GM18511 (cell line): Measurements from ENCODE around the gene RNU2-1.
"Not testable (repeated sequence)": the region's sequence is repeated elsewhere in the genome, so short reads cannot be mapped to it uniquely, and the experiment has no call there.

Source experiments
- ATAC-seq: cut with Tn5 transposase; IDR thresholded peaks from one replicate; pipeline ENCODE4 v1.9.1; 2021; ENCODE audit warnings: mild to moderate bottlenecking, moderate library complexity; ENCODE audit not compliant: unreplicated experiment

The RNU2-1 gene

DNA sequence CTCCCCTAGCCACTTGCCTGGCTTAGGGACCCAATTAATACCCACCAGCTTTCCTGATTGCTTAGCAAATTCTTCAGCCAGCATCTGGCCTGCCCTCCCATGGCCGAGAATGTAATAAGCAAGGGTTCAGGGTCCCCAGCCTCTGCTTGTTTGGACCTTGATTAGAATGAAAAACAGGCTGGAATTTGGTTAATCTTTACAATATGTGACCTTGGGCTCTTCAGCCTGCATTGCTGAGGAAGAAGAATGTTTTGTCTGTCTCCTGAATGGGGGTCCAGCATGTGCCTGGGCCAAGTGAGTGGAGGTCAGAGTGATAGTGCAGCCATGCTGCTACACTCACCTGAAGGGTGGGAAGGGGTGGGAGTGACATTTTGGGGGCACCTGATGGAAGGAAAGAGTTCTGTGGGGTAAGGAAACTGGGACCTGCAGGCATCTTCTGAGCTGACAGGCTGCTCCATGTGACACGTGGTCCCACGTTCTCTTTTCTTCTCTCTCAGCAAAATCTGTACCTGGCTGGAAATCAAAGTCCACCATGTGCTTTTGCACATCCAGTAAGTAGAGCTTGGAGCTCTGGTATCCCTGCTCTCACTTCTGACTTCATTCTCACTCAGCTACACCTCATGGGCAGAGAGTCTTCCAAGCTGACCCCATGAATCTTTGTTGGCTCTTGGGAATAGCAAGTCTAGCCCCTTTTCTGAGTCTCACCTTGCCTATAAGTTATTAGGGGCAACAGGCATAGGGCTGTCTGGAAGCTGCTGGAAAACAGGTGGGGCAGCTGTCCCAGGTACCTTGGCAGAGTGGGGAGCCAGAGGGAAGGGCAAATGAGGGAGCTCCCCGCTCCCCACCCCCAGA is 16.8 kb downstream of the RNU2-1 start:
- no peak for ATAC-seq

DNA sequence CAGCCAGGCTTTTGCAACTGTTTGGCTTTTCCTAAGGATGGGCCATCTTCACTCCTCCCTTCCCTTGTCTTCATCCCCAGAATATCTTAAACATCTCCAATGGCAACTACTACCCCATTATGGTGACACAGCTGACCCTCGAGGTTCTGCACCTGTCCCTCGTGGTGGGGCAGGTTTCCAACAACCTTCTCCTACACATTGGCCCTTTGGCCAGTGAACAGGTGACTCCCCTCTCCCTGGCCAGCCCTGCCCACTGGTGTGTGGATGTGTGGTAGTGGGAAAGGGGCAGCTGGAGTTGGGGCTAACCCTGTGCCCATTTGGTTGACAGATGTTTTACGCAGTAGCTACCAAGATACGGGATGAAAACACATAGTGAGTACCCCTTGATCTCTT is 17.4 kb downstream of the RNU2-1 start:
- ATAC-seq, result no peak

DNA sequence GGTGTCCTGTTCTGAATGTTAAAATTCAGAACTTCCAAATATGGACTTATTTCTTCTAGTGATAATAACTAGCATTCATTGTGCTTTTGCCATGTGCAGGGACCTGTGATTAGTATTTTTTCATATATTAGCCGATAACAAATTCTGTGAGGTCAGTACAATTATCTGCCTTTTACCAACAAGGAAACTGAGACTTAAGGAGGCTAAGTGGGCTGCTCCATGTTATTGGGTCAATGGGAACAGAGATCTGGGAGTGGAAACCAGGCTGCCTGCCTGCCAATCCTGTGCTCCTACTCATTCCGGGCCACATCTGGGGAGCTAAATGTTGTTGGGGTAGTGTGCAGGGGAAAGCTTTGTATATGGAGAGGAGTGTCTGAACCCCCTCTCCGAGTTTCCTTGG is 18.4 kb downstream of the RNU2-1 start:
- no peak for ATAC-seq

DNA sequence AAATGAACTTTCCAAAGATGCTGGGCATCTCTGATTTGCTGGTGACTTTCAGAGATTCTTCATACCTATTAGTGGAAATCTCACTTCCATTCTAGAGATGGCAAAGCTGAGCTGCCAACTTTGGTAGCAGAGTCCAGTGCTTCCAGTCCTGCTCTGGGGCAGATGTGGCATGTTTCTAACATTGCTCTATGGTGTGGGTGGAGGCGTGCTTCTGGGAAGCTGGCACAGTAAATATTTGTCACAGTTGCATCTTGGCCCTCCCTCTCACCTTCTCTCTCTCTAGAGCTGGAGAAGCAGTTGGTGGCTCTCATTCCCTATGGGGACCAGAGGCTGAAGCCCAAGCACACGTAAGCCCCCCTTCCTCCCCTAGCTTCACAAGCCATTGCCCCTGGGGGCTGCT is 20.2 kb downstream of the RNU2-1 start:
- ATAC-seq, result no peak

DNA sequence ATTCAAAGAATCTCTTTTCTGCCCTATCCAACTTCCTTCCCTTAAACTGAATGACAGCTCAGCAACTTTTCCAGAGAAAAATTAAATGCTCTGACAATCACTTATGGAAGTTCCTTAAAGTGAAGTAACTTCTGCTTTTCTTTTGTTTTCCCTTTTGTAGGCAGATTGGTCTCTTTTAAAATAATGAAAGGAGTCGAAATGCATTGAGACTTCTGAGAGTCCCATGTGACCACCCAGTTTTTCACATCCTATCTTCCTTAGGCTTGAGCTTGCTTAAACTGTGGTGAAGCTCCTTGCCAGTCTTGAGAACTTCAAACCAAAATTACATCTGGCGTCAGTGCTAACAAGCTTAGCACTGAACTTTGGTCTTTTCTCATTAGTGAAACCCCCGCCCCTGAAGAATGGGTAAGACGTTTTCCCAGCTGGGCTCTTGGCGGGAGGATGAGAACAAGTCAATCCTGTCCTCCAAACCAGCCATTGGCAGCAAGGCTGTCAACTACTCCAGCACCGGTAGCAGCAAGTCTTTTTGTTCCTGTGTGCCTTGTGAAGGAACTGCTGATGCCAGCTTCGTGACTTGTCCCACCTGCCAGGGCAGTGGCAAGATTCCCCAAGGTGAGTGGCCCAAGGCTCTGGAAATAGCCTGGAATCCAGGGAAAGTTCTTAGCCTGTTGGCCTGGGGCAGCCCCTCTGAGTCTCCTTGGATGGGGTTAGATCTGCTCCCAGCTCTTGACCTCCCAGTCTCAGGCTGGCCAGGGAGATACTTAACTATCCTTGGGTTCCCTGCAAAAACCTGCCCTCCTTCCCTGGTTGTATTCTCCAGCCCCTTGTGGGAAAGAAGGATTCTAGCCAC is 20.9 kb downstream of the RNU2-1 start:
- ATAC-seq, result no peak

DNA sequence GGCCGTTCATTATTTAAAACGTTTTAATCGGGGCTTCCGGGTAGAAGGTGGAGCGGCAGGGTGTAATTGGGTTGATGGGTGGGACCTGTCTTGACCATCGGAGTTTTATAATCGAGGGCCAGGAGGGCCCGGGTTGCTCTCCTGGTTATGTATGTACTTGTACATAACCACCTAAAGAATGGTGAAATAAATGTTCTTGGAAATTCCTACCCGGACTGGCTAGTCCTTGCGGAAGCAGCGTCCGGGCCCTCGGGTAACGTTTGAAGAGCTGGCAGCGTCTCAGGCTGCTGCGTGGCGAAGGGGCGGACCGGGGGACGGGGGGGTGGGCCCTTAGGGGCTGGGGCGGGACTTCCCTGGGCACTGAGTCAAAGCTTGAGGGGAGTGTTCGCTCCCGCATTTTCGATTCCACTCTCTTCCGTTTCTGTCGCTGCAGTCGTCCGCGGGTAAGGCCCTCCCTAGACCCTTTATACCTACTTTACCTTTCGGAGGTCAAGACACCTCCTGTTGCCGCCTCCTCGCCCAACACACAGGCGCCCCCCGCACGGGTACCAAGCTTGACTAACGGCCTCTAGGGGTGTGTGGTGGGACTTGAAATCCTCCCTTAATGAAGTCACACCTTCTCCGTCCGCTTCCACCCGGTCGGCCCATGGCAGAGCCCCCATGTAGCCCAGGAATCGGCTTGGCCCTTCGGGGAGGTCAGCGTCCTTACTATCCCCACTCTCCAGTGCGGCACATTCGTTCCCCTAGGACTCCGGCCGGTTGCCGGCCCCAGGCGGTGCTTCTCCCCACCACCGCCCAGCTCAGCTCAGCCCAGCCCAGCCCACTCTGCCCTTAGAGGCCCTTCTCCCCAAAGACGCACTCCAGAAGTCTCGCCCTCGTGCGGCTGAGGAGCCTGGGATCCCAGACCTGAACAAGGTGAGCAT is 22.0 kb downstream of the RNU2-1 start, which contains the start of gene TMEM106A:
Gene TMEM106A (plus strand): TSS at position 396 of the 923 bp plus-strand sequence. CDS start 1,167 bp downstream, outside the sequence.
- ATAC-seq, result peak; percentile 79

DNA sequence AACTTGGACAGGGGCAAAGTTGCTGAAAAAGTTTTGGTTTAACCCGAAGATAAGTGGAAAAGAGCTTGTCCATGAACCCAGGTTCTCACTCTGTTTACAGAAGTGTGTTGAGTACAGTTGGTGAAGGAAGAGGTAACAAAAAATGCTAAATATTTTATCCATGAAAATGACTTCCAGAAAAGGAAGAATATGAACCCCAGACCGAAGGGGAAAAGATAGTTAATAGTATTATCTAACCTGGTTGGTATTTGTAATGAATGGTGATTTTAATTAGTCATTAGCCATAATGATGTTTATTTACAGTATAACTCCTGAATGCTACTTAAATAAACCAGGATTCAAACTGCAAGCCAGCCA is 22.7 kb downstream of the RNU2-1 start:
- no peak for ATAC-seq

DNA sequence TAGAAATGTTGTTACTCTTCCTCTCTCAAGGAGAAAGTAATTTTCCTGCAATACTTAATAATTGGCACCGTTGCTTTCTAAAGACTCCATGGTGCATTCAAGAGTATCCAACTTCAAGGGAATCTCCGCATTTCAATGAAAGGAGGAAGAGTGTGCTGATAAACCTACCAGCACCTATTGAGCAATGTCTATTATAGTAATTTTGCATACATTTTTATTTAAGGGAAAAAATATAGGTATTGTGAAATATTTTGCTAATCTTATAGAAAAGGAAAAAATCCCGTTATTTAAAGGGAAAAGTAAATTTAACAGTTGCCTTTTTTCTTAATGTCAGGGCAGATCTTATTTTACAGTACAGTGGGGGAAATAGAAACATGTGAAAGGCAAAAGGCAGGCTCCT is 23.2 kb downstream of the RNU2-1 start:
- no peak for ATAC-seq

DNA sequence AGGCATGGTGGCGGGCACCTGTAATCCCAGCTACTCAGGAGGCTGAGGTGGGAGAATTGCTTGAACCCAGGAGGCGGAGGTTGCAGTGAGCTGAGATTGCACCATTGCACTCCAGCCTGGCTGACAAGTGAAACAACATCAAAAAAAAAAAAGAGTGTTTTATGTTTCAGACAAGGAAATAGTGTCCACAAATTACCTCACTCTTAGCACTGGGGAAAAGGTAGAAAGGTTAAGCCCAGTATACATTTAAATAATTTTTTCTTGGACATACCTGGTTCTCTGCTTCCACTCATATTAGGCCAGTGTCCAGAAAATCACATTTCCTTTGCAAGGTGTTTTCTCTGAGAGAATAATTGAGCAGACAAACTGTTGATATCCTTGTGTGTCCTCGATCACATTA is 30.8 kb downstream of the RNU2-1 start:
- ATAC-seq, result not testable (repeated sequence)

DNA sequence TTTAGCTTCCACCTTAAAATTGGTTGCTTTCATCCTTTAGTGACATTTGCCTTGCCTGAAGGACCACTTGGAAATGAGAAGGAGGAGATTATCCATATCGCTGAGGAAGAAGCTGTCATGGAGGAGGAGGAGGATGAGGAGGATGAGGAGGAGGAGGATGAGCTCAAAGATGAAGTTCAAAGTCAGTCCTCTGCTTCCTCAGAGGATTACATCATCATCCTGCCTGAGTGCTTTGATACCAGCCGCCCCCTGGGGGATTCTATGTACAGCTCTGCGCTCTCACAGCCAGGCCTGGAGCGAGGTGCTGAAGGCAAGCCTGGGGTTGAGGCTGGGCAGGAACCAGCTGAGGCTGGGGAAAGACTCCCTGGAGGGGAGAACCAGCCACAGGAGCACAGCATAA is 33.6 kb downstream of the RNU2-1 start:
- no peak for ATAC-seq

DNA sequence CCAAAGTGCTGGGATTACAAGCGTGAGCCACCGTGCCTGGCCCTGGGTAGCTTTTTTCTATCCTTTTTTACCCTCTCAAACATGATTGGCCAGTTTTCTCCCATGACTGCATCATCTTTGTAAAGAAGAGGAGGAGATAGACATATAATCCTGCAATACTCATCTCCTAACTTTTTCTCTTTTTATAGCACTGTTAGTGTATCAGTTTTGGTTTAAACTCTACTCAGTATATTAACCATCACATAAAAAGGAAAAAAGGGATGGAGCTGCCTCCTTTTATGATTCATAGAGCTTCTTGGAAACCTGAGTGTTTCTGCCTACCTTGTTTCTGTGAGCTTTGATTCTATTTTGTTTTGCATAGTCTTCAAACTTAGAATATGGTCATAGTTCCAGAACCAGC is 34.1 kb downstream of the RNU2-1 start:
- no peak for ATAC-seq

DNA sequence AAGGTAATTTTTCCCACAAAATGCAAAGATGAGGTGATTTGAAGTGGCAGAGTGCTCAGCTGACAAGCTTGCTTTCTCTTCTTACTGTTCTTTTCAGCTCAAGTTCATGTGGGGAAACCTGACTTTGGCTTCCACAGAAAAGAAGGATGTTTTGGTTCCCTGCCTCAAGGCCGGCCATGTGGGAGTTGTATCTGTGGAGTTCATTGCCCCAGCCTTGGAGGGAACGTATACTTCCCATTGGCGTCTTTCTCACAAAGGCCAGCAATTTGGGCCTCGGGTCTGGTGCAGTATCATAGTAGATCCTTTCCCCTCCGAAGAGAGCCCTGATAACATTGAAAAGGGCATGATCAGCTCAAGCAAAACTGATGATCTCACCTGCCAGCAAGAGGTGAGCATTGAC is 40.5 kb downstream of the RNU2-1 start:
- no peak for ATAC-seq

DNA sequence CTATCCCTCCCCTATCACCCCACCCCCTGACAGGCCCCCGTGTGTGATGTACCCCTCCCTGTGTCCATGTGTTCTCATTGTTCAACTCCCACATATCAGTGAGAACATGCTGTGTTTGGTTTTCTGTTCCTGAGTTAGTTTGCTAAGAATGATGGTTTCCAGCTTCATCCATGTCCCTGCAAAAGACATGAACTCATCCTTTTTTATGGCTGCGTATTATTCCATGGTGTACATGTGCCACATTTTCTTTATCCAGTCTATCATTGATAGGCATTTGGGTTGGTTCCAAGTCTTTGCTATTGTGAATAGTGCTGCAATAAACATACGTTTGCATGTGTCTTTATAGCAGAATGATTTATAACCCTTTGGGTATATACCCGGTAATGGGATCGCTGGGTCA is 47.1 kb downstream of the RNU2-1 start:
- not testable (repeated sequence) for ATAC-seq

DNA sequence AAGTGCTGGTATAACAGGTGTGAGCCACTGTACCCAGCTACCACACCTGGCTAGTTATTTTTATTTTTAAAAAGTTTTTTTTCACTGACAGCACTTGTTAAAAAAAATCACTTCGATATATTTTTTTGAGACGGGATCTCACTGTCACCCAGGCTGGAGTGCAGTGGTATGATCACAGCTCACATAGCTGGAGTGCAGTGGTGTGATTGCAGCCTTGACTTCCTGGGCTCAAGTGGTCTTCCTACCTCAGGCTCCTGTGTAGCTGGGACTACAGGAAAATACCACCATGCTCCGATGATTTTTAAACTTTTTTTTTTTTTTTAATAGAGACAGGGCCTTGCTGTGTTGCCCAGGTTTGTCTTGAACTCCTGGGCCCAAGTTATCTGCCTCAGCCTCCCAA is 49.9 kb downstream of the RNU2-1 start:
- no peak for ATAC-seq
